Activated CD8-positive, alpha-beta memory T cell treated with anti-CD3 and anti-CD28 coated beads for 48 hours (primary cell): ENCODE measurements around the gene CAMKMT.

Experiments used
- DNase-seq, 3 experiments: peaks; one replicate each; pipeline ENCODE4 v3.0.0-alpha.2; 2020; ENCODE audit warnings: low read depth in 2 of 3, low spot score in 2 of 3

Gene CAMKMT

DNA sequence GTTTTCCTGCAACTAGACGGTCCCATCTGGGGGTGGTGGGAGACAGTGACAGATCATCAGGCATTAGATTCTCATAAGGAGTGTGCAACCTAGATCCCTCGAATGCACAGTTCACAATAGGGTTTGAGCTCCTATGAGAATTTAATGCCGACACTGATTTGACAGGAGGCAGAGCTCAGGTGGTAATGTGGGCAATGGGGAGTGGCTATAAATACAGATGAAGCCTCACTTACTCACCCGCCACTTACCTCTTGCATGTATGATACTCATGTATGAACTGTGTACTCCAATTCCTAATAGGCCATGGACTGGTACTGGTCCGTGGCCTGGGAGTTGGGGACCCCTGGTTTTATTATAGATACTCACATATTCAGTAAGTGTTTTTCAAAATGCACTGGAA is 457.3 kb downstream of the CAMKMT start:
- DNase-seq = no peak

DNA sequence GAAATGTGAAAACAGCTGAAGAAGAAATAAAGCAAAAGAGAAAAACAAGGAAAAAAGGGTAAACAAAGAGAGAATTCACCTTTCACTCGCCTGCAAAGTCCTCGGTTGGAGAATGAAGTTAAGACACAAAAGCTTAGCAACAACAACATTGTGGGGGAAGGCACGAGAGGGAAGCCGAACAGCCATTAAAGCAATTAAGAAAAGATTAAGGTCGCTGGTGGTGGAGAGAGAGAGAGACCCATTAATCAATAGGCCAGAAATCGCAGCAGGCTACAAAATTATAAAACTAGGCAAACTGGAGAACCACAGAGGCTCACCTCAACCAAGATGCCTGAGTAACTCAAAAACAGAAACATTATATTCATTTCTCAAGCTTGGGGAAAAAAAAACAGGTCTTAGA is 459.8 kb downstream of the CAMKMT start:
- no peak for DNase-seq

DNA sequence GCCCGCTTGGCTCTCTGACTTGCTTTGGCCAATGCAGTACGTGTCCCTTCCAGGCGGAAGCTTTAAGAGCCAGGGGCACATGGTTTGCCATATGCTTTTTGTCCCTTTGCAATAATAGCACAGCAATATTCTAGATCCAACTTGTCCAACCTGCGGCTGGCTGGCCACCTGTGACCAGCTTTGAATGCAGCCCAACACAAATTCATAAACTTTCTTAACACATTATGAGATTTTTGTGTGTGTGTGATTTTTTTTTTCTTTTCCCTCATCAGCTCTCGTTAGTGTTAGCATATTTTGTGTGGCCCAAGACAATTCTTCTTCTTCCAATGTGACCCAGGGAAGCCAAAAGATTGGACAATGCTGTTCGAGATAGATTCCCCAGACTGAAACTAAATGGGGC is 460.4 kb downstream of the CAMKMT start:
- no peak for DNase-seq
